CD4-positive, alpha-beta T cell treated with Interleukin-10 for 1 hour (primary cell): Measurements from ENCODE around the gene MEGF11.
A peak's percentile ranks its signal among the peaks of the same experiment; 100 is the strongest.
"Not testable (repeated sequence)": the region's sequence is repeated elsewhere in the genome, so short reads cannot be mapped to it uniquely, and the experiment has no call there.

Experiments used
- DNase-seq: peaks from one replicate; pipeline ENCODE4 v3.0.0-alpha.2; 2020

MEGF11 gene

GRCh38 chr15:65869954-65870871 lies 383.3 kb downstream of the MEGF11 start:
- DNase-seq, result peak; percentile 33

GRCh38 chr15:65869126-65869953 lies 384.2 kb downstream of the MEGF11 start, which contains the start of gene RAB11A:
Gene RAB11A, plus strand, starts transcription at chr15:65869491. Its CDS starts 95 bp downstream, at chr15:65869586.
- DNase-seq, result peak; percentile 95

GRCh38 chr15:65868546-65869125 lies 384.9 kb downstream of the MEGF11 start:
- DNase-seq, result no peak

- not testable (repeated sequence) for DNase-seq
These were observed 385.6 kb downstream of the MEGF11 start for GRCh38 chr15:65867933-65868332.

GRCh38 chr15:65867244-65867643 lies 386.3 kb downstream of the MEGF11 start:
- no peak for DNase-seq

GRCh38 chr15:65863106-65863505 lies 390.4 kb downstream of the MEGF11 start:
- DNase-seq, result no peak

- DNase-seq, result peak; percentile 74
These were observed 390.9 kb downstream of the MEGF11 start for GRCh38 chr15:65862682-65863081.

- no peak for DNase-seq
These were observed 395.7 kb downstream of the MEGF11 start for GRCh38 chr15:65857718-65858402.

GRCh38 chr15:65856821-65857455 lies 396.6 kb downstream of the MEGF11 start:
- DNase-seq, result peak; percentile 86

- DNase-seq, result no peak
These were observed 401.6 kb downstream of the MEGF11 start for GRCh38 chr15:65851981-65852380.

GRCh38 chr15:65847989-65848388 lies 405.6 kb downstream of the MEGF11 start:
- DNase-seq, result no peak

GRCh38 chr15:65845826-65846519 lies 407.6 kb downstream of the MEGF11 start:
- no peak for DNase-seq
